Myocyte (in vitro differentiated cells): ENCODE measurements around the gene MYH11. TPM values are rescaled to one million over a fixed set of nuclear protein-coding genes. Genes with fewer than 3 reads are reported as not detected.

Source experiments
- DNase-seq: peaks from one replicate; pipeline ENCODE4 v3.0.0-alpha.2; 2012; ENCODE audit warnings: low read depth
- polyA plus RNA-seq: library from polyadenylated mRNA; unstranded; fragments of >200 nt; gene quantifications from one replicate; pipeline ENCODE4 v1.2.1, GENCODE V29; 2012; ENCODE audit warnings: missing spikeins
- total RNA-seq: library from RNA; depleted of rRNA; stranded (reverse); fragments of >200 nt; gene quantifications from 2 replicates; pipeline ENCODE4 v1.2.3, GENCODE V29; 2014

Gene MYH11
- total RNA-seq, result 0.03 and 0.05 TPM in 2 replicates
- polyA plus RNA-seq, result 0.21 TPM

- no peak for DNase-seq
These were observed at the start of gene MYH11 for GRCh38 chr16:15856901-15857698. TSS of gene MYH11 (minus strand) at chr16:15857028. CDS start at chr16:15838252, 18,776 bp downstream.

- DNase-seq, result no peak
These were observed 49.6 kb upstream of the MYH11 start for GRCh38 chr16:15906439-15906838.

GRCh38 chr16:15903960-15904359 is 47.1 kb upstream of the MYH11 start:
- DNase-seq, result no peak

- DNase-seq, result no peak
These were observed 44.2 kb upstream of the MYH11 start for GRCh38 chr16:15900901-15901500.

GRCh38 chr16:15900357-15900756 is 43.5 kb upstream of the MYH11 start:
- DNase-seq, result no peak

GRCh38 chr16:15899538-15900100 is 42.8 kb upstream of the MYH11 start:
- peak; percentile 57 for DNase-seq

GRCh38 chr16:15898654-15899053 is 41.8 kb upstream of the MYH11 start:
- no peak for DNase-seq

GRCh38 chr16:15897834-15898254 is 41.0 kb upstream of the MYH11 start:
- DNase-seq, result peak; percentile 22

GRCh38 chr16:15897121-15897780 is 40.4 kb upstream of the MYH11 start:
- no peak for DNase-seq

GRCh38 chr16:15894571-15895374 is 37.9 kb upstream of the MYH11 start:
- no peak for DNase-seq

GRCh38 chr16:15891508-15891907 is 34.7 kb upstream of the MYH11 start:
- no peak for DNase-seq

- DNase-seq, result peak; percentile 100
These were observed 31.5 kb upstream of the MYH11 start, which contains the start of gene CEP20 for GRCh38 chr16:15888072-15888976. TSS of gene CEP20 (minus strand) at chr16:15888603. CDS start at chr16:15888585, 18 bp downstream.

GRCh38 chr16:15887283-15887682 is 30.5 kb upstream of the MYH11 start:
- no peak for DNase-seq

- no peak for DNase-seq
These were observed 29.2 kb upstream of the MYH11 start for GRCh38 chr16:15886078-15886477.

GRCh38 chr16:15885560-15886001 is 28.8 kb upstream of the MYH11 start:
- DNase-seq, result no peak

GRCh38 chr16:15882563-15882962 is 25.7 kb upstream of the MYH11 start:
- no peak for DNase-seq

GRCh38 chr16:15881794-15882379 is 25.1 kb upstream of the MYH11 start:
- DNase-seq, result no peak

- no peak for DNase-seq
These were observed 23.8 kb upstream of the MYH11 start for GRCh38 chr16:15880434-15881308.
